Ishikawa (cell line): Measurements from ENCODE around the gene RAI14.

ENCODE experiments used
- CEBPB ChIP-seq: IDR thresholded peaks from 2 replicates; pipeline ENCODE4 v1.6.1; 2012
- CREB1 ChIP-seq: IDR thresholded peaks from 2 replicates; pipeline ENCODE4 v1.6.1; 2012; ENCODE audit warnings: low read depth
- EGR1 ChIP-seq: IDR thresholded peaks from 2 replicates; pipeline ENCODE4 v1.6.1; 2012
- EP300 ChIP-seq: IDR thresholded peaks from 2 replicates; pipeline ENCODE4 v1.6.1; 2012; ENCODE audit warnings: borderline replicate concordance
- FOXM1 ChIP-seq: IDR thresholded peaks from 2 replicates; pipeline ENCODE4 v1.6.1; 2012; ENCODE audit warnings: low read depth, borderline replicate concordance
- MAX ChIP-seq: IDR thresholded peaks from 2 replicates; pipeline ENCODE4 v1.6.1; 2012
- NFIC ChIP-seq: IDR thresholded peaks from 2 replicates; pipeline ENCODE4 v1.6.1; 2012
- RAD21 ChIP-seq: IDR thresholded peaks from 2 replicates; pipeline ENCODE4 v1.6.1; 2012; ENCODE audit warnings: low read depth
- REST ChIP-seq: IDR thresholded peaks from 2 replicates; pipeline ENCODE4 v1.6.1; 2012; ENCODE audit warnings: low read depth, mild to moderate bottlenecking
- TAF1 ChIP-seq: IDR thresholded peaks from 2 replicates; pipeline ENCODE4 v1.6.1; 2012; ENCODE audit warnings: low read depth, mild to moderate bottlenecking
- TCF12 ChIP-seq: IDR thresholded peaks from 2 replicates; pipeline ENCODE4 v1.6.1; 2012; ENCODE audit warnings: low read depth
- TEAD4 ChIP-seq: IDR thresholded peaks from 2 replicates; pipeline ENCODE4 v1.6.1; 2012
- USF1 ChIP-seq: IDR thresholded peaks from 2 replicates; pipeline ENCODE4 v1.6.1; 2012
- YY1 ChIP-seq: IDR thresholded peaks from 2 replicates; pipeline ENCODE4 v1.6.1; 2012; ENCODE audit warnings: low read depth
- ZBTB7A ChIP-seq: IDR thresholded peaks from 2 replicates; pipeline ENCODE4 v1.6.1; 2012; ENCODE audit warnings: low read depth

RAI14 gene

GRCh38 chr5:34751807-34752736, 95.9 kb downstream of the RAI14 start:
- TF ChIP-seq USF1 (no peak), MAX (no peak), CEBPB (no peak), RAD21 (no peak), TCF12 (no peak), FOXM1 (no peak), EP300 (no peak), TAF1 (no peak), REST (no peak), YY1 (no peak), EGR1 (no peak), TEAD4 (no peak), NFIC (no peak), ZBTB7A (no peak)

- TF ChIP-seq EP300 (no peak), RAD21 (no peak), CREB1 (no peak), CEBPB (no peak), TAF1 (no peak), EGR1 (no peak), TEAD4 (no peak), TCF12 (no peak), FOXM1 (no peak), NFIC (no peak), ZBTB7A (no peak), YY1 (no peak), MAX (no peak), REST (no peak), USF1 (no peak)
Observed at GRCh38 chr5:34755926-34756325, 99.8 kb downstream of the RAI14 start.

- TF ChIP-seq TEAD4: no peak
- no peak for TF ChIP-seq NFIC
- no peak for TF ChIP-seq EP300
- no peak for TF ChIP-seq TAF1
- TF ChIP-seq CEBPB: no peak
- no peak for TF ChIP-seq REST
- no peak for TF ChIP-seq YY1
- no peak for TF ChIP-seq MAX
- no peak for TF ChIP-seq USF1
- TF ChIP-seq RAD21: no peak
- TF ChIP-seq CREB1: no peak
- no peak for TF ChIP-seq TCF12
- TF ChIP-seq EGR1: no peak
- TF ChIP-seq FOXM1: no peak
- no peak for TF ChIP-seq ZBTB7A
Observed at GRCh38 chr5:34756781-34757624, 100.9 kb downstream of the RAI14 start.
